ENCODE measurements around the gene PRKAG2. TPM values are rescaled to one million over a fixed set of nuclear protein-coding genes. Genes with fewer than 3 reads are reported as not detected.

The PRKAG2 gene
- total RNA-seq, 1 donor from 2014 or later, result 13.5 TPM

DNA sequence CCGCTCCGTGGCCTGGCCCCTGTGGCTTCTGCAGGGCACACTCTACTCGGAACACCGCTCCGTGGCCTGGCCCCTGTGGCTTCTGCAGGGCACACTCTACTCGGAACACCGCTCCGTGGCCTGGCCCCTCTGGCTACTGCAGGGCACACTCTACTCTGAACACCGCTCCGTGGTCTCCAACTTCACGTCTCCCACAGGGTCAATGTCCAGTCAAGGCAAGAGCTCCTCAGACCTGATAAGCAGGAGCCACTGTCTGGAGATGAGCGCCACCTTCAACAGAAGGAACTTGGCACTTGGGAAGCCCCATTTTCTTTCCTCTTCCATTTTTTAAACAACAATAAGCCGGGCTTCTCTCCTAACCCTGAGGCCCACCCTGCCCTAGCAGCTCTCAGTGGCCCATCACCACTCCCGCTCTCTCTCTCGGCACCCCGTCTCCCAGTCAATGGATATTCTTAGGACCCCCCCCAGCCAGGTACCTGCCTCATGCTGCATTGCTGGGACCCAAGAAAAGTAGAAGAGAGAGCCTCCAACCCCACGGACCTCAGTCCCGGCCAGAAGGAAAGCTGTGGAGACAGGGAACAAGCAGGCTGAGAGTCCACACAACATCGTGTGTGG is 56.3 kb downstream of the PRKAG2 start:
- H3K4me1 Mint-ChIP-seq (ENCODE audit: unreplicated experiment), result peaks cover 6% of the 10 kb centered on the region
- peaks cover 30% of the 10 kb centered on the region for H3K27me3 Mint-ChIP-seq (ENCODE audit: unreplicated experiment)
- no peak for DNase-seq (ENCODE audit: extremely low spot score, unreplicated experiment)

DNA sequence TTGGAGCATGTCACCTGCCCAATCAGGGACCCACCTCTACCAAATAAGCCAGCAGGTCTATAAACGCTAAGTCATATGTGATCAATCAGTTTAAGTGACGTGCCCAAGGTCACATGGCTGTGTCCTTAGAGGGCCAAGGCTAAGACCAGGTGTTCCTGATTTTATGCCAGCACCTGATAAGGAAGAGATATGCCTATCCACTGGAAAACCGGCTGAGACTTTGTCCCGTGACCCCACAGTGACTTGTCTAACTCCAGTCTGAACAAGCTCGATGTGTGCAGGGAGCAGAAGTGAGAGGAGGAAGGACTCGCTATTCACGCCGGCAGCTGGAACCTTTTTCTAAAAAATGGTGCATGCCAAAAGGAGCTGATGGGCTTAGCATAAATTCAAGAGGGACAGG is 57.0 kb downstream of the PRKAG2 start:
- Mint-ChIP-seq H3K27ac (ENCODE audit: unreplicated experiment) (no peak overlapping the region), H3K4me1 (ENCODE audit: unreplicated experiment) (peaks cover 6% of the 10 kb centered on the region), H3K9me3 (ENCODE audit: unreplicated experiment) (no peaks in the 10 kb centered on the region), H3K36me3 (ENCODE audit: unreplicated experiment) (no peaks in the 10 kb centered on the region), H3K4me3 (ENCODE audit: unreplicated experiment) (no peak overlapping the region), H3K27me3 (ENCODE audit: unreplicated experiment) (peaks cover 32% of the 10 kb centered on the region)
- TF ChIP-seq, protein P1, sequence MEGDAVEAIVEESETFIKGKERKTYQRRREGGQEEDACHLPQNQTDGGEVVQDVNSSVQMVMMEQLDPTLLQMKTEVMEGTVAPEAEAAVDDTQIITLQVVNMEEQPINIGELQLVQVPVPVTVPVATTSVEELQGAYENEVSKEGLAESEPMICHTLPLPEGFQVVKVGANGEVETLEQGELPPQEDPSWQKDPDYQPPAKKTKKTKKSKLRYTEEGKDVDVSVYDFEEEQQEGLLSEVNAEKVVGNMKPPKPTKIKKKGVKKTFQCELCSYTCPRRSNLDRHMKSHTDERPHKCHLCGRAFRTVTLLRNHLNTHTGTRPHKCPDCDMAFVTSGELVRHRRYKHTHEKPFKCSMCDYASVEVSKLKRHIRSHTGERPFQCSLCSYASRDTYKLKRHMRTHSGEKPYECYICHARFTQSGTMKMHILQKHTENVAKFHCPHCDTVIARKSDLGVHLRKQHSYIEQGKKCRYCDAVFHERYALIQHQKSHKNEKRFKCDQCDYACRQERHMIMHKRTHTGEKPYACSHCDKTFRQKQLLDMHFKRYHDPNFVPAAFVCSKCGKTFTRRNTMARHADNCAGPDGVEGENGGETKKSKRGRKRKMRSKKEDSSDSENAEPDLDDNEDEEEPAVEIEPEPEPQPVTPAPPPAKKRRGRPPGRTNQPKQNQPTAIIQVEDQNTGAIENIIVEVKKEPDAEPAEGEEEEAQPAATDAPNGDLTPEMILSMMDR (IDR thresholded peaks at IDR 0.05), result no peak
- DNase-seq (ENCODE audit: extremely low spot score, unreplicated experiment), result no peak

More for the DNA sequence above, 56.3 kb downstream of the PRKAG2 start:
- Mint-ChIP-seq H3K36me3 (ENCODE audit: unreplicated experiment) (no peaks in the 10 kb centered on the region), H3K27ac (ENCODE audit: unreplicated experiment) (no peak overlapping the region), H3K4me3 (ENCODE audit: unreplicated experiment) (no peak overlapping the region), H3K9me3 (ENCODE audit: unreplicated experiment) (no peaks in the 10 kb centered on the region)
- TF ChIP-seq, protein P1 (IDR thresholded peaks at IDR 0.05), result no peak

DNA sequence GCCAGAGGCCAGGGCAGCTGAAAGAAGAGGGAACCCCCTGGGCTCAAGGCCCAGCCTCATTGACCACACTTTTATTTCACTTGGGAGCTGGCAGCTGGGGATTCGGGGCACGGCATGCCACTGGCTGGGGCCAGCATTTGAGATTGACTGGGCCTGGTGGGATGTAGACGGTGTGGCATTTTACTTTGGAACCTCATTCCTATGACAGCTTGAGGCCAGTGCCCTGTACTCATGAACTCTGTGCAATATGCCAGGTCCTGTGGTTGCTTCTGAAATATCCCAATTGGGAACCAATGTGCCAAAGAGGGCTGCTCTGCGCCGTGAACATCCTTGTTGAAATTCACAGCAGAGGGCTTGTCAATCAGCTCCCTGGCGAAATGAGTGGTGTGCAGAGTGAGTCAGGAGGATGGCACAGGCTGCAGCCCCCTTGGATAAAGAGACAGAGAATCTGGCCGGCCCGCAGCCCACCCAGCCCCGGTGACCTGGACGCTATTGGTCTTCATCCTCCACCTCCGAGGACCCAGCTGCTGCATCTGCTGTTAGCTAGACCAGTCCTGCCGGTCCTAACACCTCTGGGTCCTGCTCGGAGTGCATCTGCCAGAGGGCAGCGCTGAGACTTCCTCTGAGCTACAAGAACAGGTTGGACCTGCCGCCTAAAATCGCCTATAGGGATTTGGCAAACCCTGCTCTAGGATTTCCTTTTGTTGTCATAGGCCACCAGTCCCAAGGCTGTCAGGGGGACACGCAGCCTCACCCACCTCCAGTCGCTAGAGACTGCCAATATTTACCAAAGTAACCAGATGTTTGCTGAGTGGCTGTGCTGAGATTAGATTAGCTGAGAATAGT is 58.0 kb downstream of the PRKAG2 start:
- DNase-seq (ENCODE audit: extremely low spot score, unreplicated experiment), result no peak
- Mint-ChIP-seq H3K4me1 (ENCODE audit: unreplicated experiment) (peaks cover 7% of the 10 kb centered on the region), H3K27ac (ENCODE audit: unreplicated experiment) (no peak overlapping the region), H3K9me3 (ENCODE audit: unreplicated experiment) (no peaks in the 10 kb centered on the region), H3K27me3 (ENCODE audit: unreplicated experiment) (peaks cover 41% of the 10 kb centered on the region), H3K36me3 (ENCODE audit: unreplicated experiment) (no peaks in the 10 kb centered on the region), H3K4me3 (ENCODE audit: unreplicated experiment) (no peak overlapping the region)
- TF ChIP-seq, protein P1 (IDR thresholded peaks at IDR 0.05), result no peak

DNA sequence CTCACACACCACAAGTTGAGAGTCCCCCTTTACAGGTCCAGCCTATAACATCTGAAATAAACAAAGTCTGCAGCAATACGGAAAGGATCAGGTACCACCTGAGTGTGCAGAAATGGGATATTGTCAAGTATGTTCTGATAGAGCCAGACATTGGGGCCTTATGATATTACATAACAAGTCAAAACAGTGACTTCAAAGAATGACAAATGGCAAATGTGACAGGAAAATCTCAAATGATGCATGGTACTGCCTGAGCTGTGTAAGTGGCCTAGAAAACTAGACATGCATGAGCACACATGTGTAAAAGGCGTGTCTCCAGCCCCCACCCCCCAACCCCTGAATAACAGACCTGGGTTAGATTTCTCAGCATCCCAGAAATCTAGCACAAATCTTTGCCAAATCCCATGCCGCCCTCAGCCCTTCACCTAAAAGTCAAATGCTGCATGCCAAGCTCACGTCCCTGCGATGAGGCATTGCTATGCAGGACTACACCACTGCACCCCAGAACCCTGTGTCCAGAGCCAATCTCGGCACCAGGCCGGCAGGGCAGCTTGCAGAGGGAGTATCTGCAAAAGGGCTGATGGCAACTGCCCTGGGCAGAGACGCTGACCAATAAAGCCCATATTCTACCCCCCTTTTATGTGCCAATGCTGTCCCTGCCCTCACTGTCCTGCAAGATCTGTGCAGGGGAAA is 58.8 kb downstream of the PRKAG2 start:
- Mint-ChIP-seq H3K27me3 (ENCODE audit: unreplicated experiment) (peaks cover 48% of the 10 kb centered on the region), H3K36me3 (ENCODE audit: unreplicated experiment) (no peaks in the 10 kb centered on the region), H3K9me3 (ENCODE audit: unreplicated experiment) (no peaks in the 10 kb centered on the region), H3K4me1 (ENCODE audit: unreplicated experiment) (peaks cover 3% of the 10 kb centered on the region), H3K27ac (ENCODE audit: unreplicated experiment) (no peak overlapping the region), H3K4me3 (ENCODE audit: unreplicated experiment) (no peak overlapping the region)
- DNase-seq (ENCODE audit: extremely low spot score, unreplicated experiment), result no peak
- TF ChIP-seq, protein P1 (IDR thresholded peaks at IDR 0.05), result no peak

DNA sequence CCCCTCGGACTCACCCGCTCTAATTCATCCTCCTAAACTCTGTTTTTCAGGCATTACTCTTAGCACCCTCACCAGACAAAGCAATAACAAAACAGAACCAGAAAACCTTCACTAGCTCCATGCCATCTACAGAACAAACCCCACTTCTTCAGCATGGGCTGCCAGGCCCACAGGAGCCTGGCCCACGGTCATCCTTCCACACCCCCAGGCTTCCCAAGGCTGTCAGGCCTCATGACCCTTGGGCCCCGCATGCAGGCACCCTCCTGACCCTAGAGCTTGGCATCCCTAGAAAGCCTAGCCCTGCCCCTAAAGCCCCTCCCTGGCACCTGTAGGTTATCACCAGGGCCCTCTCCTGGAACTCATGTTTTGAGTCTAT is 59.6 kb downstream of the PRKAG2 start:
- Mint-ChIP-seq H3K4me3 (ENCODE audit: unreplicated experiment) (no peak overlapping the region), H3K4me1 (ENCODE audit: unreplicated experiment) (peaks cover 3% of the 10 kb centered on the region), H3K27ac (ENCODE audit: unreplicated experiment) (no peak overlapping the region), H3K36me3 (ENCODE audit: unreplicated experiment) (no peaks in the 10 kb centered on the region), H3K9me3 (ENCODE audit: unreplicated experiment) (no peaks in the 10 kb centered on the region), H3K27me3 (ENCODE audit: unreplicated experiment) (peaks cover 49% of the 10 kb centered on the region)
- TF ChIP-seq, protein P1 (IDR thresholded peaks at IDR 0.05), result no peak
- no peak for DNase-seq (ENCODE audit: extremely low spot score, unreplicated experiment)
